Midbrain (tissue), 1 donor: ENCODE results near the gene CES4A.

Experiments
- DNase-seq: peaks from one replicate; lab custom pipeline; 2025; lab: John Stamatoyannopoulos, UW

Gene CES4A

DNA sequence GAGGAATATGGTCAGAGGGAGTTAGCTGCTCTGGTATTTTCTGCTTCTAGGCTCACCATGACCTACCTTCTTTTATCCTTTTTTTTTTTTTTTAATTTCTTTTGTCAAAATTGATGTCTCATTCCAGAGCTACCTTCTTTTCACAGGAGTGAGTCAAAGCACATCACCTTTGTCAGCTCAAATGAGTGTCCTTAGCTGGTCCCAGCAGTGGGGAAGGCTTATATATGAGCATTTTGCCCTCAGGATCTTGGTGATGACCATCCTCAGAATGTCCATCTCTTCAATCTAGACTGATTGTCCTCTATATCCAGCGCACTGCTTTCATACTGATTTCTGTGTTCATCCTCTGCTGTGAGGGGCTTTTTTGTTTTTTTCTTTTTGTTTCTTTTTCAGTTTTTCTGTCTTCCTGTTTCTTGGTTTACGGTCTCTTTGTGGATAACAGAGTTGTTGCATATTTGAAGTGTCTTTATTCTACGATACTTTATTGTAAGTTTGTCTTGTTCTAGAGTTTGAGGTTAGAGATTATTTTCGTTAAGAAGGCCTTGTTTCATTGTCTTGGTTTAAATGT, 65.5 kb downstream of the CES4A start:
- DNase-seq: no peak

DNA sequence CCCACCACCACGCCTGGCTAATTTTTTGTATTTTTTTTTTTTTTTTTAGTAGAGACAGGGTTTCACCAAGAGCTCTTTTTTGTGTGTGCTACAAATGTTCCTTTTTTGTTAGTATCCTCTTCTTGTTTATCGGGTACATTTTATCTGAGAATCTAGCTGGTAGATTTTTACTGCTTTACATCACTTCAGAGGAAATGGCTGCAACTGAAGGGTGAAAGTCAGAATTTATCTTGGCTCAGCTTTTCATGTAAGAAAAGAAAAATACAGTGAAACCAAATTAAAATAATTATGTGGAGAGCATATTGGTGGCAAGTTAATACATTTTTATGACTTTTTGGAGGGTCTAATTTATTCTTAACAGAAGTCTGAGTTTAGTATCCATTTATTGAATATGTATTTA, 66.5 kb downstream of the CES4A start:
- DNase-seq: no peak

DNA sequence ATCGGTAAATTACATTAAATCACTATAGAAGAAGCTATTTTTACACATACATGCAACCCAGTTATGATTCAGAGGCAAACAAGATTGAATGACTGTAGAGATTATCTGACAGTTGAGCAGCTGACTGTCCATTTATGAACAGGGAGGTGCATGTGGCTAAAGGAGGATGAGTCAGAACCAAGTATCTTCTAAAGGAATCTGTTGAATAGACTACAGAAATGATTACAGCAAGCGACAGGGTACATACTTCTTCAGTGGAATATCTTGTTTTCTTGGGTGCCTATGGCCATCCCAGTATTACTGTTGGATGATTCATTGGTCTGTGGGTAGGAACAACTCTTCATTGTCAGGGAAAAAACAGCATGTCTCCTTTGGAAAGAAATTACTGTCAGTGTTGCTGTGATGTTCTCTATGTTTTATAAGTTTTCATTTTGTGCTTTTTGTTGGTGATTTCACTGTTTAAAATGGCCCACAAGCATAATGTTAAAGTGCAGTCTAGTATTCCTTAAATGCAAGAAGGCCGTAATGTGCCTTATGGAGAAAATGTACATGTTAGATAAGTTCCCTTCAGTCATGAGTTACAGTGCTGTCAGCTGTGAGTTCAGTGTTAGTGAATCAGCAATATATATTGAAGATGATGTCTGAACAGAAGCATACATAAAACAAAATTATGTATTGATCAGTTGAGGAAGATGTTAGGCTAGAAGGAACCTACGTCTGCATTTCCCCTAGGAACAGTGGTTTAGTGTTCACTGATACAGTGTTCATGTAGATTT, 67.5 kb downstream of the CES4A start:
- no peak for DNase-seq
